Activated T-helper 17 cell treated with anti-CD3 and anti-CD28 coated beads, Interleukin-2, amount 50 U/mL, for 72 hours (primary cell): ENCODE measurements around the gene NUCKS1. TPM values are rescaled to one million over a fixed set of nuclear protein-coding genes. Genes with fewer than 3 reads are reported as not detected.

Experiments
- ATAC-seq: fragments of 150-1000 bp; cut with Tn5 transposase; replicated peaks from 2 replicates; pipeline ENCODE4 v1.10.0; 2021; ENCODE audit warnings: mild to moderate bottlenecking, moderate library complexity
- H3K27ac Mint-ChIP-seq: one replicate; pipeline ENCODE4 v1.8.0; 2022; ENCODE audit warnings: mixed read lengths
- H3K27me3 Mint-ChIP-seq: one replicate; pipeline ENCODE4 v1.8.0; 2022; ENCODE audit warnings: mixed read lengths
- H3K36me3 Mint-ChIP-seq: one replicate; pipeline ENCODE4 v1.8.0; 2022; ENCODE audit warnings: low read depth, mild to moderate bottlenecking, mixed read lengths
- H3K4me1 Mint-ChIP-seq: one replicate; pipeline ENCODE4 v1.8.0; 2022; ENCODE audit warnings: mixed read lengths
- H3K4me3 Mint-ChIP-seq: one replicate; pipeline ENCODE4 v1.8.0; 2022; ENCODE audit warnings: mild to moderate bottlenecking, mixed read lengths
- H3K9me3 Mint-ChIP-seq: one replicate; pipeline ENCODE4 v1.8.0; 2022; ENCODE audit warnings: mixed read lengths
- total RNA-seq, 2 donors: library from RNA; stranded (reverse); gene quantifications; one replicate each; pipeline ENCODE4 v1.2.3, GENCODE V29; 2022

Gene NUCKS1
- total RNA-seq: 100 to 1,000 TPM; 102 to 110 TPM

- Mint-ChIP-seq H3K4me3 (peak within 1 kb of the TSS; percentile 83), H3K36me3 (peaks cover 38% of the 10 kb centered on the region), H3K27me3 (no peaks in the 10 kb centered on the region), H3K27ac (peak within 1 kb of the TSS; percentile 95), H3K4me1 (peaks cover 19% of the 10 kb centered on the region), H3K9me3 (no peaks in the 10 kb centered on the region)
- peak; percentile 80 for ATAC-seq
Observed at GRCh38 chr1:205750138-205751035, at the start of gene NUCKS1. Gene NUCKS1 (minus strand): TSS chr1:205750182. CDS start chr1:205749973, 209 bp downstream.

DNA sequence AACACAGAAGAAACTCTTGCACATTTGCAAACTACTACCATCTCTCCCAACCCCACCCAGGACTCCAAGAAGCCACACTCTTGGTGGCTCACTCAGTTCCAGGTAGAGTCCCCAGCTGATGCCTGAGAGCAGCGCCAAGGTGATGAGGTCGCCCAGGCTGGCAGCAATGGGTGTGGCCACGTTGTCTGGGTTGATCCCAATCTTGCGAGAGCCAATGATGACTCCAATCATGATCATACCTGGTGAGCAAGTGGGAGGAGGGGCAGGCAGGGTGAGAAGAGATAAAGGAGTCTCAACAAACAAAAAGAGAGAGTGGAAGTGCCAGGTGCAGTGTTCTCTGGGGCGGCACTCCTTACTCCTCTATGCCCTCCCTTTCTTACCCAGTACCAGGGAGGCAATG lies 48.6 kb upstream of the NUCKS1 start:
- peak overlapping the region; percentile 75 for H3K27ac Mint-ChIP-seq
- ATAC-seq: peak; percentile 39
- H3K4me3 Mint-ChIP-seq: no peak overlapping the region
- H3K36me3 Mint-ChIP-seq: peaks cover 76% of the 10 kb centered on the region
- H3K4me1 Mint-ChIP-seq: peaks cover 7% of the 10 kb centered on the region
- no peaks in the 10 kb centered on the region for H3K27me3 Mint-ChIP-seq
- no peaks in the 10 kb centered on the region for H3K9me3 Mint-ChIP-seq

- H3K9me3 Mint-ChIP-seq: no peaks in the 10 kb centered on the region
Observed at GRCh38 chr1:205797168-205797567, 47.2 kb upstream of the NUCKS1 start.

DNA sequence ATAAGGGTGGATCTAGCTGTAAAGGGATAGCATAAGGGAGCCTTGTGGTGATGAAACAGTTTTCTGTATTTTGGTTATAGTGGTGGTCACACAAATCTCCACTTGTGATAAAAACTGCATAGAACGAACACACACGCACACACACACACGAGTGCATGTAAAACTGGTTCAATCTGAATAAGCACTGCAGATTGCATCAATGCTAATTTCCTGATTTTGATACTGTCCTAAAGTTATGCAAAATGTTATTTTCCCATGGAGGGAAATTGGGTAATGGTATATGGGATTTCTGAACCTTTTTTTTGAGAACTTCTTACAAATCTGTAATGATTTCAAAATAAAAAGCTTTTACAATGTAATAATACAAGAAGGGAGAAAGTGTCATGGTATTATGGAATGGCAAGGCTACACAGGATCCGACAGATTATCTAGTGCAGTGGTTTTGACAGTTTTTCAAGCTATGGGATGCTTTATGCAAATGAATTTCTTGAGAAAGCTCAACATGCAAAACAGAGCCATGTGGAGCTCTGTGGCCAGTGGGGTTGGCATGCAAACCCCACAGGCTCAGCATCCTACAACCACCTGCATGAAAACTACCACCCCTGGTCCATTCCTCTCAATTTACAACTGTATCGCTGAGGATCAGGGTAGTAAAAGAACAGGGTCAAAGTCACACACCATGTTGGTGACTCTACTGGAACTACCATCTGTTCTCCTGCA lies 44.2 kb upstream of the NUCKS1 start:
- Mint-ChIP-seq H3K36me3 (peaks cover 94% of the 10 kb centered on the region), H3K9me3 (no peaks in the 10 kb centered on the region), H3K27me3 (no peaks in the 10 kb centered on the region), H3K4me3 (no peak overlapping the region), H3K27ac (no peak overlapping the region), H3K4me1 (no peaks in the 10 kb centered on the region)
- ATAC-seq: no peak

More at GRCh38 chr1:205797168-205797567, 47.2 kb upstream of the NUCKS1 start:
- Mint-ChIP-seq H3K4me1 (peaks cover 6% of the 10 kb centered on the region), H3K27me3 (no peaks in the 10 kb centered on the region), H3K27ac (no peak overlapping the region), H3K4me3 (no peak overlapping the region), H3K36me3 (peaks cover 89% of the 10 kb centered on the region)
- no peak for ATAC-seq

- H3K27me3 Mint-ChIP-seq: no peaks in the 10 kb centered on the region
- H3K27ac Mint-ChIP-seq: peak overlapping the region; percentile 21
- no peaks in the 10 kb centered on the region for H3K4me1 Mint-ChIP-seq
- no peaks in the 10 kb centered on the region for H3K9me3 Mint-ChIP-seq
- no peak for ATAC-seq
- no peak overlapping the region for H3K4me3 Mint-ChIP-seq
- H3K36me3 Mint-ChIP-seq: peaks cover 87% of the 10 kb centered on the region
Observed at GRCh38 chr1:205792961-205793673, 43.1 kb upstream of the NUCKS1 start.

- no peaks in the 10 kb centered on the region for H3K9me3 Mint-ChIP-seq
- peaks cover 80% of the 10 kb centered on the region for H3K36me3 Mint-ChIP-seq
- no peak overlapping the region for H3K4me3 Mint-ChIP-seq
- no peak overlapping the region for H3K27ac Mint-ChIP-seq
- no peaks in the 10 kb centered on the region for H3K4me1 Mint-ChIP-seq
- ATAC-seq: no peak
- no peaks in the 10 kb centered on the region for H3K27me3 Mint-ChIP-seq
Observed at GRCh38 chr1:205792481-205792881, 42.5 kb upstream of the NUCKS1 start.

DNA sequence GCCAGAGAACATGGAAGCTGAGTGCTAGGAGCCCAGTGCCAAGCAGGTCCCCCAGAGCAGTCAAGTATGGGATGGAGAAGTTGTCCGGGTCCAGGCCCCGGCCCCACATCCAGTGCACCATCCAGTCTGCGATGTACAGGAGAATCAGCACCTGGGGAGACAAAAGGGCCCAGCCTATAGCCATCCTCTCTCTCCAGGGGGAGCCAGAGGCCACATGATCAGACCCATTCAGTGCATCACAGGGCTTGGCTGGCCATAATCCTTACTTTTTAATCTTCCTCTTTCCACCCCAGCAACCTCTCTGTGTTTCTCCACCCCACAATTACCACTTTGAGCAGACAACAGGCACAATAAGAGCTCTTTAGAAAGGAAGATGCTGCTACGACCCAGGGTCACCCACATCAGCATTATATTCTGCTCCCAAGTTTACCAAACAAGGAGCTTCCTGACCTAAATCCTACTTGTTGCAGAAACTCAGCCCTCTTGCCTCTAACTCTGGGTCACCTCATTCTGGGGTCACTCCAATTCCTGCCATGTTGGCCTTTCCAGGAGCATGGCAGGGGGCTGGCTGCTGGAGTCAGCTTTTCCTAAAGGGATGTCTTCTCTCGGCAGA lies 41.7 kb upstream of the NUCKS1 start:
- Mint-ChIP-seq H3K4me1 (no peaks in the 10 kb centered on the region), H3K4me3 (no peak overlapping the region), H3K27me3 (no peaks in the 10 kb centered on the region), H3K9me3 (no peaks in the 10 kb centered on the region), H3K36me3 (peaks cover 72% of the 10 kb centered on the region), H3K27ac (no peak overlapping the region)
- ATAC-seq: peak; percentile 88

DNA sequence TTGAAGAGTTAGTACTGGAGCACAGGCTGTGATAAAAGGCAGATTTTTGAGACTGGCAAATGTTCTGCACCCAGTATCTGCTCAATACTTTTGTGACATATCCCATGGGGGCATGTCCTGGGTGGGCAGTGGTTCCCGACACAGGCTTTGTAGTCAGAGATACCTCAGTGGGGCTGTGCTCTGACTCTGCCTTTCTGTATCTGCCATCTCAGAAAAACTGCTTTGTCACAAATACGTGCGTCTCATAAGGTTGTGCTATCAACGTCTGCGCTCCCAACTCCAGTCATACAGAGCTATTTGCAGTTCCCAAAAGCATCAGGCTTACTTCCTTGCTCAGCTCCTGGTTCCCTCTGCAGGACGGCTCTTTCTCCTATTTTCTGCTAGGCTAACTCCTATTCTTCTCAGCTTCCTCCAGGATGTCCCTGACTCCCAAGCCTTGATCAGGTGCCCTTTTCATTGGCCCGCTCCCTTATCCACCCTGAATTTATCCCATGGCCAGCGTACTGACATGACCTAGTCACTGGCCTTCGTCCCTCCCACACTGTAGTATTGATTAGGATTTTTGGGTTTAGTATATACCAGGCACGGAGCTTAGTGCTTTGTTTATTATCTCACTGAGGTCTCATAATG lies 37.4 kb upstream of the NUCKS1 start:
- no peak overlapping the region for H3K27ac Mint-ChIP-seq
- no peaks in the 10 kb centered on the region for H3K27me3 Mint-ChIP-seq
- peaks cover 33% of the 10 kb centered on the region for H3K36me3 Mint-ChIP-seq
- H3K9me3 Mint-ChIP-seq: no peaks in the 10 kb centered on the region
- H3K4me3 Mint-ChIP-seq: no peak overlapping the region
- no peak for ATAC-seq
- H3K4me1 Mint-ChIP-seq: peaks cover 3% of the 10 kb centered on the region

DNA sequence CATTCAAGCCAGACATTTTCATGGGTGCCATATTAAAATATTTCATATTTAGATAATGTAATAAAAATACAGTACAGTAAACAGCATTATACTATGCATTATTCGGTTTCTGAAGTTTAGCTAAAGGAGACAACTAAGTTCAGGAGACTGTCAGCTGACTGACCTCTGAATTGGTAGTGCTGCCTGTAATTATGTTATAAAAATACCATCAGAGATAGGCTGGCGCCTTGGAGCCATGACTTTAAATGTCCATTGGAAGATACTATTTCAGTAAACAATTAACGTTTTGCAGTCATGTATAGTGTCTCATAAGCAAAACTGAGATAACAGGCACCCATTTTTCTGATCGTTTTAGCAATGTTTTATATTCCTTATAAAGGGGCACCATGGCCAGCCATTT lies 36.6 kb upstream of the NUCKS1 start:
- no peak for ATAC-seq
- H3K4me1 Mint-ChIP-seq: peaks cover 3% of the 10 kb centered on the region
- no peaks in the 10 kb centered on the region for H3K9me3 Mint-ChIP-seq
- H3K4me3 Mint-ChIP-seq: no peak overlapping the region
- peaks cover 25% of the 10 kb centered on the region for H3K36me3 Mint-ChIP-seq
- H3K27ac Mint-ChIP-seq: no peak overlapping the region
- H3K27me3 Mint-ChIP-seq: no peaks in the 10 kb centered on the region

DNA sequence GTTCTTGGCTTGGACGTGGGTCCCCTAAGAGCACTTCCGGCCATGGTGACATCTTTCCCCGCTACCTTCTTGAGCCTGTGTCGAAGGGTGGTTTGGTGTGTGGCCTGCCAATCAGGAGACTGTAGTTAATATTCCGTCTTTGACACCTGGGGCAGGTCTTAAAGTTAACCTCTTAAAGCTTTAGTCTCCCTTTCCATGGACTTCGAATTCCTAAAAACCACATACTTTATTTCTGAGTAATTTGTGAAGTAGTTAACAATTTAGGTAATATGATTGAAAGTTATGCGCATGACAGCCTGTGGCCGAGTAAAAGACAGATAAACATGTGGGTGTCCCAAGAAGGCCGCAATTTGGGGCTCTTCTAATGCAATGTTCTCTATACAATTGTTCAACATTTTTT lies 35.5 kb upstream of the NUCKS1 start:
- H3K27ac Mint-ChIP-seq: no peak overlapping the region
- no peak for ATAC-seq
- H3K4me1 Mint-ChIP-seq: peaks cover 3% of the 10 kb centered on the region
- H3K4me3 Mint-ChIP-seq: no peak overlapping the region
- no peaks in the 10 kb centered on the region for H3K27me3 Mint-ChIP-seq
- H3K36me3 Mint-ChIP-seq: peaks cover 15% of the 10 kb centered on the region
- no peaks in the 10 kb centered on the region for H3K9me3 Mint-ChIP-seq

DNA sequence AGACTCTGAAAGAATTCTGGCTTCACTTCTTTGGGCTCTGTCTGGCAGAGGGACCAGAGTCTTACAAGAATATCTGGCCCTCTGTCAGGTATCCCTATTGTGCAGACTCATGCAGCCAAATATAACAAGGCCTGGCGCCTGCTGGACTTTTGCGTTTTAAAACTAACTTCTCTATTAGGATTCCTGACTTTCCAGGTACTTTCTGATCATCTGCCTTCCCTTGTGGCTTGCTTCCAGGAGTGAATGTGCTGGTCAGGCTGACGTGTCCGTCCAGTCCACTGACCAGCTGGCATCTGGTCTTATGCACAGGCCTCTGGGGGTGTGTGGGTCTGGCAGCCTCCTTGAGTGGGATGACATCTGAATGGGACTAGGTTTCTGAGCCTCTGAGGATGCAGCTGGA lies 33.9 kb upstream of the NUCKS1 start:
- H3K27me3 Mint-ChIP-seq: no peaks in the 10 kb centered on the region
- H3K4me1 Mint-ChIP-seq: peaks cover 3% of the 10 kb centered on the region
- no peaks in the 10 kb centered on the region for H3K36me3 Mint-ChIP-seq
- no peaks in the 10 kb centered on the region for H3K9me3 Mint-ChIP-seq
- no peak overlapping the region for H3K27ac Mint-ChIP-seq
- H3K4me3 Mint-ChIP-seq: no peak overlapping the region
- ATAC-seq: no peak

GRCh38 chr1:205783433-205783795 lies 33.4 kb upstream of the NUCKS1 start:
- Mint-ChIP-seq H3K4me1 (peaks cover 3% of the 10 kb centered on the region), H3K4me3 (no peak overlapping the region), H3K9me3 (no peaks in the 10 kb centered on the region), H3K27me3 (no peaks in the 10 kb centered on the region), H3K27ac (no peak overlapping the region), H3K36me3 (no peaks in the 10 kb centered on the region)
- ATAC-seq: no peak

DNA sequence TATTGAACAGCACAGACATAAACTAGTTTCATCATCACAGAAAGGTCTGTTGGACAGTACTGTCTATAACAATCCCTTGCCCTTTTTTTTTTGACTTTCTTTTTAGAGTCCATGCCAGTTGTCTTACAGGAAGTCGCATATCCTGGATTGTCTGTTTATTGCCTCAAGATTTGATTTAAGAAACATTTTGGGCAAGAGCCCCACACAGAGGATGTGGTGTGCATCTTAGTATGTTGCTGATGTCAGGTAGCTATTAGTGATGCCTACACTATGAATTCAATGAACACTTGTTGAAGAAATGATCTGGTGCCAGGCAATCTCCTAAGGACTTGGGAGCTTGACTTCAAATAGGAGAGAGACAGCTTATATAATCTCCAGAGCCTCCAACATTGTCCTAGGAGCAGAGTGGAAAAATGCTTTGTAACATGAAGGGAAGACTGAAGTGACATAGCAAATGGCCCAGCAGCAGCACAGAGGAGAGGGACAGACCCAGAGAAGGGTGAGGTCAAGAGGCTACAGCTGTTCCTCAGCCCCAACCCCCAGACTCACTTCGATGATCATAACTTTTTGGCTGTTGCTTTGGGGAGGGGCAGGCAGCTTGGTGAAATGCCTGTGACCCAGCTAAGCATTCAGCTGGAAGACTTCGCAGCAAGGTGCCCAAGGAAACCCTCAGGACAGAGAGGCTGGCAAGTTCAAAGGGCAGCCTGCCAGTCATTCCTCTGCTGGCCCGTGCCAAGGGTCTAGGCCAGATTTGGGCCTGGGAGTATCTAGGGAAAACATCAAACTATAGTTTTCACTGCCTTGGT lies 32.8 kb upstream of the NUCKS1 start:
- no peaks in the 10 kb centered on the region for H3K36me3 Mint-ChIP-seq

More for the DNA sequence above, 32.8 kb upstream of the NUCKS1 start:
- Mint-ChIP-seq H3K4me1 (peaks cover 3% of the 10 kb centered on the region), H3K27ac (no peak overlapping the region), H3K4me3 (no peak overlapping the region), H3K27me3 (no peaks in the 10 kb centered on the region), H3K9me3 (no peaks in the 10 kb centered on the region)
- peak; percentile 12 for ATAC-seq
